ENCODE results near the gene MMEL1. TPM values are rescaled to one million over a fixed set of nuclear protein-coding genes. Genes with fewer than 3 reads are reported as not detected.

MMEL1 gene
- total and polyA plus RNA-seq, 2 donors (not counting 3 experiments of a cell fraction or from before 2014, with no cell fraction given), result 1.1 to 1.2 TPM

DNA sequence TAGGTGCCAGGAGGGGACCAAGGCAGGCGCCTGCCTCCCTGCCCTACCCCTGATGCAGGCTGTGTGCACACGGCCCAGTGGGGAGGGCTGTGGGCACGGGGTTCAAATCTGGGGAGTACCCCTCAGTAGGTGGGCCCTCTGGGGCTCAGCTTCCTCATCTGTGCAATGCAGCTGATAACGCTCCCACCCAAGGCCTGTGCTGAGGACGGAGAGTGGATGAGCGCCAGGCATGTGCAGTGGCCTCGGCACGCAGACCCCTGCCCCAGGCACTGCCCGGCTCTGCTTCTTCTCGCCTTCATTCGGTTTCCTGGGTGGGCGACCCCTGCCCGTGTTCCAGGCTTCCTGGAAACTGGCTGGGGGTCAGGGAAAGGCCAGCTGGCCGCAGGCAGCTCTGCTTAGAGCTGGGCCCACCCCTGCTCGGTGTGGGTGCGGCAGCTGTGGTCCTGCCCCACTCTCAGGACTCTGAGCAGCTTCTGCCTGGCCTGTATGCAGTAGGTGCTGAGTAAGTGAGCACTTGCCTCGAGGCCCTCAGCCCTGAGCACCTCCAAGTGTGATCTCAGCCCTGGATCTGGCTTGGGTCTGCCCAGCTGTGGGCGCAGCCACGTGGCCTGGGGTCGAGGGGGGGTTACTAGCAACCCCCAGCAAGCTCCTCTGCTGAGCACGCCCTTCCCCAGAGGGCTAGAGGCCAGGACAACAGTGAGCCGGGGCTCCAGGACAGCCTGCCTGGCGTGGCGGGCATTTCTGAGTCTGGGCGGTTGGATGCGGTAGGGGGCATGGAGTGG is 88.5 kb downstream of the MMEL1 start:
- Histone ChIP-seq H3K79me2 (ENCODE audit: control insufficient read depth, insufficient read depth, low read length) (no peaks in the 10 kb centered on the region), H3K27ac (ENCODE audit: insufficient read depth, low read depth, low read length) (no peak overlapping the region), H3K4me2 (ENCODE audit: insufficient read depth, low read length) (no peak overlapping the region), H3K9me1 (replicated peaks; ENCODE audit: control insufficient read depth, extremely low read depth, insufficient read depth, low read length) (no peaks in the 10 kb centered on the region), H3K9me3 (replicated peaks; ENCODE audit: control insufficient read depth, insufficient read depth, low read length) (no peaks in the 10 kb centered on the region), H3K9ac (replicated peaks; ENCODE audit: extremely low read depth, insufficient read depth, low read length) (no peak overlapping the region), H2AFZ (ENCODE audit: low read depth, low read length) (no peak overlapping the region), H4K20me1 (replicated peaks; ENCODE audit: control insufficient read depth, extremely low read depth, insufficient read depth, low read length) (no peaks in the 10 kb centered on the region), H3K4me3 (replicated peaks in 1 of 3; ENCODE audit: insufficient read depth in 1 of 3, low read depth in 1 of 3, low read length in 3 of 3) (no peak overlapping the region), H3K27me3 (ENCODE audit: control insufficient read depth in 2 of 2, insufficient read depth in 2 of 2, low read length in 2 of 2) (peaks cover 0 to 1% of the 10 kb centered on the region in 2 experiments), H3K4me1 (ENCODE audit: control insufficient read depth, extremely low read depth, insufficient read depth, low read length) (peaks cover 27% of the 10 kb centered on the region), H3K36me3 (ENCODE audit: control insufficient read depth in 2 of 2, extremely low read depth in 1 of 2, insufficient read depth in 2 of 2, low read length in 2 of 2) (no peaks in the 10 kb centered on the region)
- intact Hi-C loops (cut with micrococcal nuclease) (no loop called here), dilution Hi-C loops (cut with MboI; ENCODE audit: extremely low pct_ligation_motif_present, low sequenced_read_pairs) (no loop called here)
- TF ChIP-seq GATA2 (IDR thresholded peaks at IDR 0.05; ENCODE audit: insufficient read depth, insufficient read length, low read depth, low read length) (no peak), JUN (IDR thresholded peaks at IDR 0.05; ENCODE audit: borderline replicate concordance, insufficient read depth, insufficient read length, low read depth) (no peak), MYC (IDR thresholded peaks at IDR 0.05; ENCODE audit: low read depth, low read length) (no peak), POLR2AphosphoS5 (IDR thresholded peaks at IDR 0.05; ENCODE audit: insufficient read depth, low read depth, low read length) (no peak), FOS (IDR thresholded peaks at IDR 0.05; ENCODE audit: borderline replicate concordance, insufficient read depth, low read length) (no peak), POLR2A (IDR thresholded peaks at IDR 0.05; ENCODE audit: low read depth, low read length) (no peak), EZH2 (IDR thresholded peaks at IDR 0.05; ENCODE audit: borderline replicate concordance, low read depth, low read length, severe bottlenecking) (no peak)
- TF ChIP-seq, protein P1, sequence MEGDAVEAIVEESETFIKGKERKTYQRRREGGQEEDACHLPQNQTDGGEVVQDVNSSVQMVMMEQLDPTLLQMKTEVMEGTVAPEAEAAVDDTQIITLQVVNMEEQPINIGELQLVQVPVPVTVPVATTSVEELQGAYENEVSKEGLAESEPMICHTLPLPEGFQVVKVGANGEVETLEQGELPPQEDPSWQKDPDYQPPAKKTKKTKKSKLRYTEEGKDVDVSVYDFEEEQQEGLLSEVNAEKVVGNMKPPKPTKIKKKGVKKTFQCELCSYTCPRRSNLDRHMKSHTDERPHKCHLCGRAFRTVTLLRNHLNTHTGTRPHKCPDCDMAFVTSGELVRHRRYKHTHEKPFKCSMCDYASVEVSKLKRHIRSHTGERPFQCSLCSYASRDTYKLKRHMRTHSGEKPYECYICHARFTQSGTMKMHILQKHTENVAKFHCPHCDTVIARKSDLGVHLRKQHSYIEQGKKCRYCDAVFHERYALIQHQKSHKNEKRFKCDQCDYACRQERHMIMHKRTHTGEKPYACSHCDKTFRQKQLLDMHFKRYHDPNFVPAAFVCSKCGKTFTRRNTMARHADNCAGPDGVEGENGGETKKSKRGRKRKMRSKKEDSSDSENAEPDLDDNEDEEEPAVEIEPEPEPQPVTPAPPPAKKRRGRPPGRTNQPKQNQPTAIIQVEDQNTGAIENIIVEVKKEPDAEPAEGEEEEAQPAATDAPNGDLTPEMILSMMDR (IDR thresholded peaks at IDR 0.05; ENCODE audit: extremely low read depth in 1 of 2, insufficient read depth in 1 of 2, low read depth in 1 of 2, low read length in 2 of 2), result no peak
- TF ChIP-seq, protein P2, sequence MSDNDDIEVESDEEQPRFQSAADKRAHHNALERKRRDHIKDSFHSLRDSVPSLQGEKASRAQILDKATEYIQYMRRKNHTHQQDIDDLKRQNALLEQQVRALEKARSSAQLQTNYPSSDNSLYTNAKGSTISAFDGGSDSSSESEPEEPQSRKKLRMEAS (IDR thresholded peaks at IDR 0.05; ENCODE audit: insufficient read depth, insufficient read length), result no peak
- POLR2A ChIA-PET, result no interaction called here
- FAIRE-seq, result no peak
- no peak for DNase-seq (ENCODE audit: low read depth, low spot score)
- CTCF ChIA-PET, result interaction anchor here (1.4 kb wide), 1 partner anchor 18 kb away, joined by 5 read pairs; the partner anchor contains the start of gene PANK4
- no TSS peak for BruUV-seq (replicated peaks)

Measured in endothelial cell of umbilical vein (primary cell).